HL-60/S4 treated with retinoic acid at 250 ng/mL for 4 days and 3 days (cell line): ENCODE data around the gene VWA8.
"Not testable (repeated sequence)": the region's sequence is repeated elsewhere in the genome, so short reads cannot be mapped to it uniquely, and the experiment has no call there.

Experiments
- in situ Hi-C: fragments of 300-500 bp; cut with MboI; formaldehyde crosslinking; loops from 2 replicates; pipeline ENCODE4 v1.7.0; 2022; ENCODE audit warnings: low sequenced_read_pairs

VWA8 gene

GRCh38 chr13:41928323-41928722 lies 32.6 kb downstream of the VWA8 start:
- in situ Hi-C loops, result no loop called here

- in situ Hi-C loops, result no loop called here
These were observed 35.9 kb downstream of the VWA8 start for GRCh38 chr13:41925014-41925413.

DNA sequence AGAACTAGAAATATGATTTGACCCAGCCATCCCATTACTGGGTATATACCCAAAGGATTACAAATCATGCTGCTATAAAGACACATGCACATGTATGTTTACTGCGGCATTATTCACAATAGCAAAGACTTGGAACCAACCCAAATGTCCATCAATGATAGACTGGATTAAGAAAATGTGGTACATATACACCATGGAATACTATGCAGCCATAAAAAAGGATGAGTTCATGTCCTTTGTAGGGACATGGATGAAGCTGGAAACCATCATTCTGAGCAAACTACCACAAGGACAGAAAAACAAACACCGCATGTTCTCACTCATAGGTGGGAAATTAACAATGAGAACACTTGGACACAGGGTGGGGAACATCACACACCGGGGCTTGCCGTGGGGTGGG lies 38.0 kb downstream of the VWA8 start:
- in situ Hi-C loops, result not testable (repeated sequence)

GRCh38 chr13:41919741-41920487 lies 41.0 kb downstream of the VWA8 start:
- in situ Hi-C loops, result no loop called here

DNA sequence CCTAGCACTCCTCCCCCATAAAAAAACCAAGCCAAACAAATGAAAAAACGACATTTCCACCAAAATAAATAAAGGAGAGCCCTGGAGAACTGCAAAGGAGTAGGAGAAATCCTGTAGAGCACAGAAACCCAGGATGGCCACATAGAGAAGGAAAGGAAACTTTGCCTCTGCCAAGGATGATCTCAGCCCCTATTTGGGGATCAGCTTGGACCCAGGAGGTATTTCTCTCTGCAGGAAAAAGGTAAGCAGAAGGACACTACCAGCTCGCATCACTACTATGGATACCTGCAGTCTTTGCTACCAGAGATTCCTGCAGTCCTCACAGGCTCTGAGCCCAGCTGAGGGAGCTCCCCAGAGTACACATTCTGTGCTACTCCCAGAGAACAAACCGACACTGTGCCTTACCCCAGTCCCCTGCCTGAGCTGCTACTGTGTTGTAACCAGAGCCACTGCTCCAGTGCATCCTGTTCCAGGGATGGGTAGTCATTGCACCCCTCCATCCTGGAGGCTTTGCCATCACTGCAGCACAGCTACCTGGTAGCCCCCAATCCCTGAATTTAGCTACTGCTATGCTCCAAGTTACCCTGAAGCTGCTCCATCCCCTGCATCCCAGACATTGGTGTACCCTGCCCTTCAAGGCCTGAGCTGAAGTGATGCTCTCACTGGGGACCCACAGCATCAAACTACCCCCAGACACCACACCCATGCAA lies 41.7 kb downstream of the VWA8 start:
- in situ Hi-C loops, result no loop called here

- in situ Hi-C loops, result no loop called here
These were observed 43.3 kb downstream of the VWA8 start for GRCh38 chr13:41917641-41918040.

DNA sequence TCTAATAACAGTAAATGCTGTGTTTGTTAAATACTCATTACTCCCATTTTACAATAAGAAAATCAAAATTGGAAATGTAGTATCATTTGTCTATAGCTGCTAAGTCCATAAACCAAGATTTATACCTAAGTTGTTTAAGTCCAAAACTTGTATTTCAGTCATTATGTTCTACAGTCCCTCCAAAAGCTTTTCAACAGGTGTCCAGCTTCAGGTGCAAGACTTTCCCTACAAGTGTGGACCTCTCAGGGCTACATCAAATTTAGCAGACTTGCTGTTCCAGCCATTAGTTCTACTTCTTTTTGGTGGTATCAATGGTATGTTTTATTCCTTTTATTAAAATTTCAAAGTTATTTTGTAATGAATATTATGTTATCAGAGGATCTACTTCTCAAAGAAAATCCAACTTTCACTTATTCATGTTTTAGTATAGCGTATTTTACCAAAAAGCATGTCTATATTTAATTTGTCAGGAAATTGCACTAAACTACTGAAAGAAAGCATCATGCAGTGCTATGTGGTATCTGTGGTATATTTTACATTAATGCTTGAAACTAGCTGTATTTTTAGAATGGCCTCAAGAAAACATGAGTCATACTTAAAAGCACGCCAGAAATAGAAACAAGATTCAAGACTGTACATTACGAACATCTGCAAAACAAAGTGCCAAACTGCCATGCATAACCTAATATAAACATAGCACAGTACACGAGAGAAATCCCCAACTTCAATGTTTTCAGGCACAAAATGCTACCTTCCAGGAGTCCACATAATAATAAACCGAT lies 44.5 kb downstream of the VWA8 start:
- in situ Hi-C loops, result no loop called here

GRCh38 chr13:41915081-41915480 lies 45.8 kb downstream of the VWA8 start:
- in situ Hi-C loops, result no loop called here

- in situ Hi-C loops, result no loop called here
These were observed 46.4 kb downstream of the VWA8 start for GRCh38 chr13:41914552-41914951.

- in situ Hi-C loops, result no loop called here
These were observed 51.4 kb downstream of the VWA8 start for GRCh38 chr13:41909506-41909905.

DNA sequence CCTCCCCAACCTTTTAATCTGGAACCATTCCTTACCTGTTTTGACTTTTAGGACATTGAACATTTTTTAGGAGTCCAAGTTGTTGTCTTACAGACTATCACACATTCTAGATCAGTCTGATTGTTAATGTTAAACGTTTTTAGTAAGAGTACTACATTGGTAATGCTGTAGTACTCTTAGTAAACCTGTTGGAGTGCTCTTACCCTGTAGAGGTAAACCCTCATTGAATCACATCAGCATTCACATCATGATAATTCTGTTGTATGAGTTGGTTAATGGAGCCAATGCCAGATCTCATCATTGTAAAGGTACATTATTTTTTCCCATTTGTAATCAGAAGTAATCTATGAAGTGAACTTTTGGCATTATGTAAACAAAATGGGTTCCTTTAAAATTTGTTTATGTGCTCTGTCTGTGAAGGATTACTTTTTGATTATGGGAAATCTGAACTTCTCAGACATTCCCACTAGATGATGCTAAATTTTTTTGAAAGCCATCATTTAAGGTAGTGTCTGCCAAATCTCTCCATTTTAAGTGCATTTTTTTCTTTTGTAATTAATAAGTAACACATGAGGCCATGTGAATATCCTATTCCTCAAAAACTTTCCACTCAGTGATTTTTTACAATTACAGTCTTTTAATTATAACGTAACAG lies 55.2 kb downstream of the VWA8 start:
- in situ Hi-C loops, result no loop called here

DNA sequence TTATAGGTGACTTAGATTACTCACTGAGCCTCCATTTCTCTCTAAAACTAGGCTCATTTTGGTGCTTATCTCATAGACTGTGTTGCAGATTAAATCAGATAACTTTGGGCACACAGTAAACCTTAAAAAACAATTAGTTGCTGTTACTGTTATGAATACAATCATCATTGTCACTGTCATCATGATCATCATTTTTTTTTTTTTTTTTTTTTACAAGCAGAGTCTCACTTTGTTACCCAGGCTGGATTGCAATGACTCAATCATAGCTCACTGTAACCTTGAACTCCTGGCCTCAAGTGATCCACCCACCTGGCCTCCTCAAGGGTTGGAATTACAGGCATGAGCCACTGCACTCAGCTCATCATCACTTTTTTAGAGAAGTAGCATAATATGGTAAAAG lies 60.0 kb downstream of the VWA8 start:
- in situ Hi-C loops, result no loop called here

DNA sequence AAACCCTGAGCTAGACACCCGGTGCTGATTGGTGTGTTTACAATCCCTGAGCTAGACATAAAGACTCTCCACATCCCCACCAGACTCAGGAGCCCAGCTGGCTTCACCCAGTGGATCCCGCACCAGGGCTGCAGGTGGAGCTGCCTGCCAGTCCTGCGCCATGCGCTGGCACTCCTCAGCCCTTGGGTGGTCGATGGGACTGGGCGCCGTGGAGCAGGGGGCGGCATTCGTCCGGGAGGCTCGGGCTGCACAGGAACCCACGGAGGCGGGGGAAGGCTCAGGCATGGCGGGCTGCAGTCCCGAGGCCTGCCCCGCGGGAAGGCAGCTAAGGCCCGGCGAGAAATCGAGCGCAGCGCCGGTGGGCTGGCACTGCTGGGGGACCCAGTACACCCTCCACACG lies 62.5 kb downstream of the VWA8 start:
- in situ Hi-C loops, result not testable (repeated sequence)

GRCh38 chr13:41897126-41897525 lies 63.8 kb downstream of the VWA8 start:
- in situ Hi-C loops, result no loop called here

DNA sequence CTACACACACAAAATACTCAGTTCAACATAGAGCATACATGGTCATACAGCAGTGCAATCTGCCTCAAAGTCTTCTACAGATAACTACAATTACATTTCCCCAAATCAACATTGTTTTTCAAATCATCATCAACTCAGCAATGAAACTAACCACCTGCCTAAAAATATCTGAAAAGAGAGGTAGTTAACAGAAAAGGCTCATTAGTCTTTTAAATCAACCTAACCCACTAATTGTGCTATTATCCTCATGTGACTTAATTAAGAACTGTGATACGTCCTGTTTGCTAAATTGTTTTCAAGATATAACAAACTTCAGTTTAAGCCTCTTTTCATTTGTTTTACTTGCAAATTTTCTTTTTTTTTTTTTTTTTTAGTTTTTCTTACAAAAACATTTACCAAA lies 65.4 kb downstream of the VWA8 start:
- in situ Hi-C loops, result no loop called here

GRCh38 chr13:41891119-41891518 lies 69.8 kb downstream of the VWA8 start:
- in situ Hi-C loops, result no loop called here

GRCh38 chr13:41883147-41883546 lies 77.8 kb downstream of the VWA8 start:
- in situ Hi-C loops, result no loop called here

DNA sequence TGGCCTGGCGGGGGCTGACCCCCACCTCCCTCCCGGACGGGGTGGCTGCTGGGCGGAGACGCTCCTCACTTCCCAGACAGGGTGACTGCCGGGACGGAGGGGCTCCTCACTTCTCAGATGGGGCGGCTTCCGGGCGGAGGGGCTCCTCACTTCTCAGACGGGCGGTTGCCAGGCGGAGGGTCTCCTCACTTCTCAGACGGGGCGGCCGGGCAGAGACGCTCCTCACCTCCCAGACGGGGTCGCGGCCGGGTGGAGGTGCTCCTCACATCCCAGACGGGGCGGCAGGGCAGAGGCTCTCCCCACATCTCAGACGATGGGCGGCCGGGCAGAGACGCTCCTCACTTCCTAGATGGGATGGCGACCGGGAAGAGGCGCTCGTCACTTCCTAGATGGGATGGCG lies 79.0 kb downstream of the VWA8 start:
- in situ Hi-C loops, result not testable (repeated sequence)

DNA sequence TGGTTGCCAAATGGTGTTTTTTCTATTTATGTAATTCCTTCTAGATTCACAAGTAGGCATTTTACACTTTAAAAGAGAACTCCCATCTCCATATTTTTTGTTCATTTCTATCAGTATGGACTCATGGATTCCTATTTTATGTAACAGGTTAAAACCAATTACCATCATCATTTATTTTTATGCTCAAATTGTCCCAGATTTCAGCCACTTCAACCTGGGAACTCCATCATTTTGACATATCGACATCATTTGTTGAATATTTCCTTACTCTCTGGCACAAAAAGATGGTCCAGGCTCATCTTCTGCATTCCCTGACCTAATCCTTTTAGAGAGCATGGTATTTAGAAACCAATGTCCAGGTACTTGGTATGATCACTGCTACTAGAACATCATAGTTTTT lies 79.9 kb downstream of the VWA8 start:
- in situ Hi-C loops, result no loop called here

GRCh38 chr13:41864658-41865057 lies 96.3 kb downstream of the VWA8 start:
- in situ Hi-C loops, result no loop called here

DNA sequence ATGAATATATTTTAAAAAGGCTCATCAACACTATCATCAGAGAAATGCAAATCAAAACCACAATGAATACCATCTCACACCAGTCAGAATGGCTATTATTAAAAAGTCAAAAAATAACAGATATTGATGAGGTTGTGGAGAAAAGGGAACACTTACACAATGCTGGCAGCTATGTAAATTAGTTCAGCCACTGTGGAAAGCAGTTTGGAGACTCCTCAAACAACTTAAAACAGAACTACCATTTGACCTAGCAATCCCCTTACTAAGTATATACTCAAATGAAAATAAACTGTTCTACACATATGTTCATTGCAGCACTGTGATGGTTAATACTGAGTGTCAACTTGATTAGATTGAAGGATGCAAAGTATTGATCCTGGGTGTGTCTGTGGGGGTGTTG lies 98.2 kb downstream of the VWA8 start:
- in situ Hi-C loops, result not testable (repeated sequence)
